ENCODE measurements around the gene CD83.

GRCh38 chr6:14177413-14178082, 60.0 kb downstream of the CD83 start:
- TF ChIP-seq CTCF (IDR thresholded peaks at IDR 0.05) (no peak), POLR2A (IDR thresholded peaks at IDR 0.05) (no peak)
